Raji (cell line): Measurements from ENCODE around the gene KAT8.

Experiments used
- POLR2A ChIP-seq: IDR thresholded peaks from 2 replicates; pipeline ENCODE4 v1.6.1; 2011; ENCODE audit warnings: low read depth, low read length, control low read depth; ENCODE audit not compliant: insufficient read depth

KAT8 gene

DNA sequence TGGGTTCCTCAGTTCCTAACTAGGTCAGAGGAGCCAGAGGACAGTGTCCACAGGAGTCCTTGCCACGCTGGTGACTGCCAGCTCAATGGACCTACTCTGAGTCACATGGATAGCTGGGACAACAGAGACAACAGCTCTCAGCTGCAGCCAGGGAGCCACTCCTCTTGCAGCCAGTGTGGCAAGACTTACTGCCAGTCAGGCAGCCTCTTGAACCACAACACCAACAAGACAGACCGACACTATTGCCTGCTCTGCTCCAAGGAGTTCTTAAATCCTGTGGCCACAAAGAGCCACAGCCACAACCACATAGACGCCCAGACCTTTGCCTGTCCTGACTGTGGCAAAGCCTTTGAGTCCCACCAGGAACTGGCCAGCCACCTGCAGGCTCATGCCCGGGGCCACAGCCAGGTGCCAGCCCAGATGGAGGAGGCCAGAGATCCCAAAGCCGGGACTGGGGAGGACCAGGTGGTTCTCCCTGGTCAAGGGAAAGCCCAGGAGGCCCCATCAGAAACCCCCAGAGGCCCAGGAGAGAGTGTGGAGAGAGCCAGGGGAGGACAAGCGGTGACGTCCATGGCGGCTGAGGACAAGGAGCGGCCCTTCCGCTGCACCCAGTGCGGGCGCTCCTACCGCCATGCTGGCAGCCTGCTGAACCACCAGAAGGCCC lies 36.6 kb upstream of the KAT8 start:
- no peak for TF ChIP-seq POLR2A

DNA sequence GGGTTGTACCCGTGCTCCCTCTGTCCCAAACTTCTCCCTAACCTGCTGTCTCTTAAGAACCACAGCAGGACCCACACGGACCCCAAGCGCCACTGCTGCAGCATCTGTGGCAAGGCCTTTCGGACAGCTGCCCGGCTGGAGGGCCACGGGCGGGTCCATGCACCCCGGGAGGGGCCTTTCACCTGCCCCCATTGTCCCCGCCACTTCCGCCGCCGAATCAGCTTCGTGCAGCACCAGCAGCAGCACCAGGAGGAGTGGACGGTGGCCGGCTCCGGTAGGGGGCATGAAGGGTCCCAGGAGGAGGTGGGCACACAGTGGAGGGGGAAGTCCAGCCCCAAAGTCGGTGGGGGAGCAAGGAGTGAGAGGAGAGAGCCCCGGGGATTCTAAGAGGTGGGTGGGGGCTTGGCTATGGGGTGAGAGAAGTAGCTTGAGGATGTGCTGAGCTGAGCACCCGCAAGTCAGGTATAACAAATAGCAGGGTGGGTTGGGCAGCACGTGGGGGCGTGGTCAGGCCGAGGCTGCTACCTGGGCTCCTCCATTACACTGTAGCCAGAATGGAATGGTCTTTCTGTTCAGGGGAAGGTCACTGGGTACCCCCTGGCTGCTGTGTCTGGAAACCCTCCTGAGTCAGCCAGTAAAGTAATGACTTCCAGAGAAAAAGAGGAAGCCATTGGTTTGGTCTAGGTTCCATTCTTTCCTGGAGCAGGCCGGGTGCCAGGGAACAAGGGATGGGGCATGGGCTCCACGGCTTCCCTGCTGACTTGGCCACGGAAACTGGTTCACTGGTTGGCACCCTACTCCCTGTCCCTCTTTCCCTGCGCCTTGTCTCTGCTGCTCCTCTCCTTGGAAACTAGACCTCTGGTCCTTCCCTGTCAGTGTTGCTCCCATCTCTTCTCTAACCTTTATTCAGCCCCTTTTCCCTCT lies 35.8 kb upstream of the KAT8 start:
- no peak for TF ChIP-seq POLR2A

DNA sequence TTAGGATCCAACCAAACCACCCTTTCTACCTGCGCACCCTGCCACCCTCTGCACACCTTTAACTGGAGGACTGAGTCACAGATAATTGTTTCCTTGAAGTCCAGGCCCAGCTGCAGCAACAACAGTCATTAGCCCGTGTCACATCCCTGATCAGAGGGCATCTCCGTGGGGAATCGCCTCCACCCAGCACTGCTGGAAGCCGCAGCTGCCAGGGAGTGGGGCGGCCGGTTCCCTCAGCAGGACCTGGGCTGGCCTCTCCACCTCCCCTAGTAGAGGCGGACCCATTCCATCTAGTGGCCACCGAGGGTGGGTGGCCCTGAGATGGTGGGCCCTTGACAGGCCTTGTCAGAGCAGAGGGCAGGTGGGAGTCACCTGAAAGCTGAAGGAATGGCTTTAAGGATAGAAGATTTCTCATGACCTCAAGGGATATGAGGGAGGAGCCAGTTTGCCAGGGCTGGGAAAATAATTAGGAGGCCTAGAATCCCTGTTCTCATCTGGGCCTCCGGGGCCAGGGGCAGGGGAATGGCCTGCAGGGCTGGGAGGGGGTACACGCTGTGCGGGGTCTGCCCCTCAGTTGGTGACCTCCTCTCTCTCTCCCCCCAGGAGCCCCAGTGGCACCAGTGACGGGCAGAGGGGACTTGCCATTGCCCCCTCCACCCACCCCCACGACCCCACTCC lies 35.0 kb upstream of the KAT8 start:
- no peak for TF ChIP-seq POLR2A

DNA sequence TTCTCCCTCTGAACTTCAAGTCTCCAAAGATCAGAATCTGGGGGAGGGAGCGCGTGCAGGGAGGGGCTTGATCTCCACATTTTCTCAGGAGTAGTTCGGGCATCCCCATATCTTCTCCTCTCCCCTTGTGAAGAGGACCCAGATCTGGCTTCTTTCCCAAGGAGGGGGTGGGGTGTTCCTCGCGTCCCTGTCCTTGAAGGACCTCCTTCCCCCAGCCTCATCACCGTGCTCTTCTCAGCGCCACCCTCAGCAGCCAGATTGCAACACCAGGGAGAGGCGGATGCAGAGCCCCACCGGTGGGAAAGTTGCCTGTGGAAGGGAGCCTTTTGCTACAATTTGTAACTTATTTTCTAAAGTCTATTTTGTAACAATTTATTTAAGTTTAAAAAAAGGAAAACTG lies 34.4 kb upstream of the KAT8 start:
- TF ChIP-seq POLR2A, result no peak

DNA sequence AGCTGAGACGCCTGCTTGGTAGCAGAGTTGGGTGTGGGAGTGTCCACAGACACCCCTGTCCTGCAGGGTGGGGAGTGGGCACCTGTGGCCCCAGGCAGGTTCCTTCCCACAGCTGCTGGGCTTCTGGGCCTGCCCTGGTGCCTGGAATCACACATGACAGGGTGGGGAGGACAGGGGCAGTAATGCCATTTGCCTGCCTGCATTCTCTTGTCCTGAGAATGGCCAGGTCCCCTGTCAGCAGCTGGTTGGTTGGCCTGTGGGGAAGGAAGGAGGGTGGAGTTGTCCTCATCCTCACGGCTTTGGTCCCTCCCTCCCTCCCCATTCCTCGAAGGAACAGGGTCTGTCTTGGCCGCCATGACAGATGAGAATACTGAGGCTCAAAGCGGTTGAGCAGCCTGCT lies 33.9 kb upstream of the KAT8 start:
- TF ChIP-seq POLR2A, result no peak

DNA sequence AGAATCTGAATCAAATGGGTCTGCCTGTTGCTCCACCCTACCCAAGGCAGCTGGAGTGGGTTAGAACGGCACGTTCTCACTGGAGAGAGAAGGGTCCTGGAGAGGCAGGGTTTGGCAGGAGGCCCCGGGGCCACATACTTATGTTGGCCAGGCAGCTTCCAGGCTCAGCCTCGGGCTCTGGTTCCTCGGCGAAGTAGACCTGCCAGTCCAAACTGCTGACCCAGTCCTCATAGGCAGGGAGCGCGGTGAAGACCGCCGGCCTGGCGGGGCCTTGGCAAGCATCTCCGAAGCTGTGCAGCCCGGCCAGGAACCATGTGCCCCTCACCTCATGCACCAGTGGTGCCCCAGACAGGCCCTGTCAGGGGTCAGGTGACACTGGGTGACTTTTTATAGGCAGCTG lies 33.5 kb upstream of the KAT8 start:
- TF ChIP-seq POLR2A, result no peak

DNA sequence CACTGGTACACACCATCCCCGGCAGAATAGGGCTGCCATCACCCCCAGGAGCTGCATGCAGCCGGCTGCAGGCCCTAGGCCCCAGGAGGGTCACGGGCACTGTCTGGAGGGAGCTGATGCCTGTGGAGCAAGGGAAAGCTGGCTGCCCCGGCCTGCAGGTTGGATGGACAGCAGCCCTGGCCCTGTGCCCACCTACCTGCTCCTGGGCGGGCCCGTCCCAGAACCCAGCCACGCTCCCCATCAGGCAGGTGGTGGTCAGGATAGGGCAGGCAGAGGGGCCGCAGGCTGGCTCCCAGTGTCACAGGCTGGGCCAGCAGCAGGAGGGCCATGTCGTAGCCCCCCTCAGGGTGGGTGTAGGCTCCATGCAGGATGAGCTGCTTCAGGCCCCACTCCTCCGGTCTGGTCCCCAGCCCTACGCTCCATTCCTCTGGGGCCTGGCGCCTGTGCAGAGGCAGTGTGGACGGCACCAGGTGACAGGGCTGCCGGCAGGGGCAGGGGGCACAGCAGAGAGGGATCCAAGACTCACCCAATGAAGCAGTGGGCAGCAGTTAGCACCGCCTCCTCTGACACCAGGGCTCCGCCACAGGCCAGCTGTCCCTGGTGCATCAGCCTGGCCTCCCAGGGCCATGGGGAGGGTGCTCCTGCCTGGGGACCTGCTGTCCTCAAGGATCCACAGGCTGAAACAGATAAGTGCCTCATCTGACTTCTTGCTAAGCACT lies 32.7 kb upstream of the KAT8 start:
- TF ChIP-seq POLR2A, result no peak

DNA sequence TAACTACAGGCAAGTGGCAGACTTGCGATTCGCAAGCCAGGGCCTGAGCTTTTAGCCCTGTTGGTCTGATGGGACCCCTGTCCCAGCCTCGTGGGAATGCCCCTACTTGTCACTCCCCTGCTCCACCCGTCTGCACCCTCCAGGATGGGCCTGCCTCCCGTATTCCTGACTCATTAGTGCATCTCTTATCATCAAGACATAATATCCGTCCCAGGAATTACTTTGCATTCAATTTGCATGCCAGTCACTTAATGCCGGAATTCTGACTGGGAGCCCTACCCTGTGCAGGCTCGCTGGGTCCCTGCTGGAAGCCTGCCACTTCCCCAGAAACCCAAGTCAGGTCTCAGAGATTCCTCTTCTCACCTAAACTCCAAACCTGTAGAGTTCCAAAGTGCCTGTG lies 32.1 kb upstream of the KAT8 start:
- TF ChIP-seq POLR2A, result no peak

DNA sequence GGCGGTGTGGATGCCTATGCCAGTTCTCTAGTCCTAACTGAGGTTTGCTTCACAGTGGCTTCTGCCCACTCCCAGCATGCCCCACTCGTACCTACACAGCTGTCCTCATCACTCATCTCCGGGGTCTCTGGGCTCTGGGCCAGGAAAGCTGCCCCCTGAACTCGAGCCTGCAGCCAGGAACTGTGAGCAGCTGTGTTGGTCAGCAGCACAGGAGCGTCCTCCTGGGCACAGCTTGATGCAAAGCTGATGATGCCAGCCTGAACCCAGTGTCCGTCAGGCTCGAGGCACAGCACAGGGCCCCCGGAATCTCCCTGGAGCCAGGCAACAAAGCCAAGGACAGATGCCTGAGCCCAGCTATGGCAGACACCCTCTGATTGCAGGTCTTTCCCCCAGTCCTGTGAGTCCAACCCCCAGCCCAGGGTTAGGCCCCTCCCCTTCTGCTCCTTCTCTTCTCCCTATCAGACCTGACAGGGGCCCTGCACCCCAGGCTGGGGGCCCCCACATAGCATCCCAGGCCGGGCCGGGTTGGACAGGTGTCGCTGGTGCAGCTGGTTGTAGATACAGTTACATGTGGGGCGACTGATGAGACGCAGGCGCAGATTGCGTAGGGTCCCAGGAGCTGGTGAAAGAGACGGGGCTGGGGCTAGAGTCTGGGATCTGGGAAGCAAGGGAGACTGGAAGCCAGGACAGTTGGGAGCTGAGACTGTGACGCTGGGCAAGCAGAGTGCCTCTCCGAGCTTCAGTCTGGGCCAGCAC lies 31.4 kb upstream of the KAT8 start:
- no peak for TF ChIP-seq POLR2A

DNA sequence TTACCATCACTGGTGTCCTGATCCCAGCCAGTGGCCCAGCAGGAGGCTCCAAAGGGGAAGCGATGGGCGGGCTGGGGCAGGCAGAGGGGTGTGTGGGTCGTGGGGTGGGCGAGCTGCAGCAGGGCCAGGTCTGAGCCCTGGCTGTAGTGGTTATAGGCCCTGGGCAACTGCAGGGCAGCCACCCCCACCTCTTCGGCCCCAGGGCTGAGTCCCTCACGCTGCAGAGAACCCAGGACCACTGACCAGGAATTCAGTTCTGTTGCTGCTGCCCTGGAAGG lies 30.9 kb upstream of the KAT8 start:
- TF ChIP-seq POLR2A, result no peak

DNA sequence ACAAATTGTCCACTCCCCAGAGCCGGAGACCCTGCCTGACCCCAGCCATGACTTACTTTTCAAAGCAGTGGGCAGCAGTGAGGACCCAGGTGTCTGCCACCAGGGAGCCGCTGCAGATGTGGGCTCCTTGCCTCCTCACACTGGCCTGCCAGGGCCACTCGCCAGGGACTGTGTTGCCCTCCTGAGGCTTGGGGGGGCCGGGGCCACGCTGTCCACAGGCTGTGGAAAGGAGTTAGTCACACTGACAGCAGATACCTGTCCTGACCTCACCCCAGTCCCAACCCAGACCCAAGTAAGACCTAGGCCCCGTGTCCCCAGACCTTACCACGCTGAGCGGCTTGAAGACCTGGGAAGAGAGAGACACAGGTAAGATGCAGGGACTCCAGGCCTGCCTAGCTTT lies 30.0 kb upstream of the KAT8 start:
- no peak for TF ChIP-seq POLR2A

DNA sequence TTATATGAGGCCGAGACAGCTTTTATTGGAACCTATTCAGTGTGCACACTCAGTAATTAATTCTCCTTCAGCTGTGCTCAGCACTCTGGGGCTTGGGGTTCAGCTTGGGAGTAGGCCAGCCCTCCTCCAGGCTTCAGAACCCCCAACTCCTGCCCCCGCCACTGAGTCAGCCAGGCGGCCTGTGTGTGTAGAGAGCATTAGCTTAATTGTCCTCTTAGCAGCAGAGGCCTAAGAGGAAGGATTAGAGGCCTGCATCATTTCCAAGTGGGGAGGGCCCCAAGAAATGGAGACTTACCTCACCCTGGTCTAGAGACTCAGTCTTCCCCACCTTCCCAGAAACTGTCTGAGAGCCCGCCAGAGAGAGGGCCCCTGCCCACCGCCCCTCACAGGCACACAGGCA lies 29.5 kb upstream of the KAT8 start:
- TF ChIP-seq POLR2A, result no peak

DNA sequence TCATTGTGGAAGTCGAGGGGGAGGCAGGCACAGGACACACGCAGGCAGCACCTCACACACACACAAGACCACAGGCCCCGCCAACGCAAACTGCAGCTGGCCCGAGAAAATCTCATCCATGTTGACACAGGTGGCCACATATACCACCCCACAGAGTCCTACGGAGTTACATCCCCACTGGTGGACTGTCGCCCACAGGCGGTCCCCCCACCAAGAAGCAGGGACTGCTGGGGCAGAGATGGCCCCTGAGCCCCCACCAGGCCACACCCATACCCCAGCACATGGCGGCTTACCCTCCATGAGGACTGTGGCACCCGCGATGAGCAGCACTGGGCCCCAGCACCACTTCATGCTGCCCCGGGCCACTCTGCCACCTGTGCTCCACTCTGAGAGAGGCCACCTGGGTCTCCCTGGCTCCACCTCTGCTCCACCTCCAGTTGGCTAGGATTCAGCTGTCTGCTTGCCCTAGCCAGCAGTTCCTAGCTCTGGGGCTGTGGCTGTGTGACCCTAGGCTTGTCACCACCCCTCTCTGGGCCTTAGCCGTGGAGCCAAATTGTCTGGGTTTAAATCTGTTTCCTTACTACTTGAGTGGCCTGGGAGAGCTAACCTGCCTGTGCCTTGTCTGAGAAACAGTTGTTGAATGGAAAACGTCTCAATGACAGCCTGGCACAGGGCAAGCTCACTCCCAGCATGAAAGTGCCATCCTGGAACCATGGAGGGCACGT lies 28.8 kb upstream of the KAT8 start, which contains the start of gene PRSS53:
Gene PRSS53 (minus strand): TSS at position 485 of the 725 bp plus-strand sequence. CDS start 134 bp downstream, at position 351.
- no peak for TF ChIP-seq POLR2A

DNA sequence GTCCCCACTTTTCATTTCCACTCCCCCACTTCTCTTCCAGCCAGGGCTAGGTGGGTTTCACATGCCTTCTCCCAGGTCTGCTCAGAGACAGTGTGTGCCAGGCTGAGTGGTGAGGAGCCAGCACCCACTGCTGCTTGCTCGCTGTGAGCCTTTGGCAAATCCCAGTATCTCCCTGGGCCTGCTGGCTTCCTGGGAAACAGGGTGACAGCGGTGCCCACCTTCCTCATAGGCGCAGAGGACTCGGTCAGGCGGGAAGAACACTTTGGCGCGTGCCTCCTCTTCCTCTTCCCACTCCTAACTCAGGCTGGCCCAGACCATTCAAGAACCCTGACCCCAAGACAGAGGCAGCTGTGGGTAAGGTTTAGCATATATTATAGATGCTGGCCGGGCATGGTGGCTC lies 28.3 kb upstream of the KAT8 start:
- no peak for TF ChIP-seq POLR2A
